Gastroesophageal sphincter (tissue), 3 donors: ENCODE results near the gene HOXA11.

Experiments
- EP300 ChIP-seq: sonication (generic); formaldehyde crosslinking; IDR thresholded peaks from one replicate; pipeline ENCODE4 v1.6.1; 2017; ENCODE audit warnings: antibody characterized with exemption, mild to moderate bottlenecking
- POLR2AphosphoS5 ChIP-seq: sonication (generic); formaldehyde crosslinking; IDR thresholded peaks from one replicate; pipeline ENCODE4 v1.6.1; 2017; ENCODE audit warnings: antibody characterized with exemption
- TF ChIP-seq, protein P1 (sequence below), 4 experiments: fragments of 200-600 bp in 2 of 4; fragments of 450-650 bp in 2 of 4; sonication (generic) in 1 of 4; IDR thresholded peaks; one replicate each; pipeline ENCODE4 v1.5.1; 2017 to 2019; ENCODE audit warnings: antibody characterized with exemption in 4 of 4, mild to moderate bottlenecking in 2 of 4, moderate library complexity in 2 of 4

DNA sequence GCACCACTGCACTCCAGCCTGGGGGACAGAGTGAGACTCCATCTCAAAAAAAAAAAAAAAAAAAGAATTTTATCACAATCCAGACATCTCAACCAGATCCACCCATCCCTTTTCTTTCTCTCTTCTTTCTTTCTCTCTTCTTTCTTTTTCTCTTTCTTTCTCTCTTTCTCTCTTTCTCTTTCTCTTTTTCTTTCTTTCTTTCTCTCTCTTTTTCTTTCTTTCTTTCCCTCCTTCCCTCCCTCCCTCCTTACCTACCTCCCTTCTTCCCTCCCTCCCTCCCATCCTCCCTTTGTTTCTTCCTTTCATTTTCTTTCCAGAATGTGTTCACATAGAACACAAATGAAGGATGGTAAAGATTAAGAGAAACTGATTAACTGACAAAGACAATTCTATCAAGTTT is 32.9 kb upstream of the HOXA11 start:
- TF ChIP-seq POLR2AphosphoS5 (no peak), EP300 (no peak)
- TF ChIP-seq, protein P1, sequence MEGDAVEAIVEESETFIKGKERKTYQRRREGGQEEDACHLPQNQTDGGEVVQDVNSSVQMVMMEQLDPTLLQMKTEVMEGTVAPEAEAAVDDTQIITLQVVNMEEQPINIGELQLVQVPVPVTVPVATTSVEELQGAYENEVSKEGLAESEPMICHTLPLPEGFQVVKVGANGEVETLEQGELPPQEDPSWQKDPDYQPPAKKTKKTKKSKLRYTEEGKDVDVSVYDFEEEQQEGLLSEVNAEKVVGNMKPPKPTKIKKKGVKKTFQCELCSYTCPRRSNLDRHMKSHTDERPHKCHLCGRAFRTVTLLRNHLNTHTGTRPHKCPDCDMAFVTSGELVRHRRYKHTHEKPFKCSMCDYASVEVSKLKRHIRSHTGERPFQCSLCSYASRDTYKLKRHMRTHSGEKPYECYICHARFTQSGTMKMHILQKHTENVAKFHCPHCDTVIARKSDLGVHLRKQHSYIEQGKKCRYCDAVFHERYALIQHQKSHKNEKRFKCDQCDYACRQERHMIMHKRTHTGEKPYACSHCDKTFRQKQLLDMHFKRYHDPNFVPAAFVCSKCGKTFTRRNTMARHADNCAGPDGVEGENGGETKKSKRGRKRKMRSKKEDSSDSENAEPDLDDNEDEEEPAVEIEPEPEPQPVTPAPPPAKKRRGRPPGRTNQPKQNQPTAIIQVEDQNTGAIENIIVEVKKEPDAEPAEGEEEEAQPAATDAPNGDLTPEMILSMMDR (IDR thresholded peaks at IDR 0.05), result no peak
